Measurements from ENCODE around the gene CORO2B. TPM values are rescaled to one million over a fixed set of nuclear protein-coding genes. Genes with fewer than 3 reads are reported as not detected.
A peak's percentile ranks its signal among the peaks of the same experiment; 100 is the strongest.

The CORO2B gene
- polyA plus RNA-seq, 3 donors from 2014 or later: not detected

DNA sequence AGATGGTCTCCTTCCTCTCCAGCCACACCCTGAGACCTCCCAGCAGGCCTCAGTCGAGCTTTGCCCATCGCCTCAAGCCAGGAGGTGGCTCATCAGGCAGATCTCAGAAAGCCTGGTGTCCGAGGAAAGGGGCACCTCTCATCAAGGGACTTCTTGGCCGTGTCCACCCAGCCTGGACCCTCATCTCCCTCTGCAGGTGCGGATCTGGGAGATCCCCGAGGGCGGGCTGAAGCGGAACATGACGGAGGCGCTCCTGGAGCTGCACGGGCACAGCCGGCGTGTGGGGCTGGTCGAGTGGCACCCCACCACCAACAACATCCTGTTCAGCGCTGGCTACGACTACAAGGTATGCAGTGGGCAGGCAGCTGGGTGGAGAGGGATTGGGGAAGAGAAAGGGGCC is 131.7 kb downstream of the CORO2B start:
- Mint-ChIP-seq H3K4me1 (no peaks in the 10 kb centered on the region), H3K4me3 (no peak overlapping the region), H3K9me3 (no peaks in the 10 kb centered on the region), H3K27ac (no peak overlapping the region), H3K27me3 (ENCODE audit: low read depth in 3 of 3) (peaks cover 2 to 5% (median 2%) of the 10 kb centered on the region in 3 donors), H3K36me3 (no peaks in the 10 kb centered on the region)
- no peak for DNase-seq

DNA sequence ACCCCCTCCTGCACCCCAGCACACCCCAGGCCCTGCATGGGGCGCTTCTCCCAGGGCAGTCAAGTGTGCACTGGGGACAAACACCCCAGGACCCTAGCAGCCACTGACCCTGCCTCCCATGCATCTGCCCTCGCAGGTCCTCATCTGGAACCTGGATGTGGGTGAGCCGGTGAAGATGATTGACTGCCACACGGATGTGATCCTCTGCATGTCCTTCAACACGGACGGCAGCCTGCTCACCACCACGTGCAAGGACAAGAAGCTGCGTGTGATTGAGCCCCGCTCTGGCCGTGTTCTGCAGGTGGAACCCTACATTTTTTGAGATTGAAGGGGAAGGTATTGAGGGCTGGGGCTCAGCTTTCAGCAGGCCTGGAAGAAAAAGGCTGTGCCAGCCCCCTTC is 132.6 kb downstream of the CORO2B start:
- no peaks in the 10 kb centered on the region for H3K4me1 Mint-ChIP-seq
- no peaks in the 10 kb centered on the region for H3K36me3 Mint-ChIP-seq
- H3K9me3 Mint-ChIP-seq: no peaks in the 10 kb centered on the region
- H3K27ac Mint-ChIP-seq: no peak overlapping the region
- H3K4me3 Mint-ChIP-seq: no peak overlapping the region
- DNase-seq: no peak
- H3K27me3 Mint-ChIP-seq (ENCODE audit: low read depth in 3 of 3): peaks cover 0 to 5% (median 2%) of the 10 kb centered on the region in 3 donors

DNA sequence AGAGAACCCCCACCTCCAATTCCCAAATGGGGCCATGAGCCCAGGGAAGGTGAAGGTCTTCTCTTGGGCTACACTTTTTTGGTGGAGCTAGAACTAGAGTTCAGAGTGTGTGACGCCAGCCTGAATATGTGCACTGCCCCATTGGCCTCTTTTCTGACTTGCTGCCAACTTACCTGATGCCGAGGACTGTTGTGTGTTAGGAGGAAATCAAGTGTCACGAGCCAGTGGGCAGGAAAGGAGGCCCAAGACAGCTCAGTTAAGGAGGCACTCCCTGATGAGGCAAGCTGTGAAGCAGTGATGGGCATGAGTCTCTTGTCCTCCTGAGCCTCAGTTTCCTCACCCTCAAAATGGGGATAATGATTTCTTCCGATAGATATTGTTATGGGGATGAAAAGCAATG is 134.1 kb downstream of the CORO2B start:
- no peak overlapping the region for H3K27ac Mint-ChIP-seq
- no peak for DNase-seq
- H3K4me1 Mint-ChIP-seq: no peaks in the 10 kb centered on the region
- no peaks in the 10 kb centered on the region for H3K36me3 Mint-ChIP-seq
- H3K4me3 Mint-ChIP-seq: no peak overlapping the region
- H3K9me3 Mint-ChIP-seq: no peaks in the 10 kb centered on the region
- peaks cover 3 to 5% (median 4%) of the 10 kb centered on the region in 3 donors for H3K27me3 Mint-ChIP-seq (ENCODE audit: low read depth in 3 of 3)

DNA sequence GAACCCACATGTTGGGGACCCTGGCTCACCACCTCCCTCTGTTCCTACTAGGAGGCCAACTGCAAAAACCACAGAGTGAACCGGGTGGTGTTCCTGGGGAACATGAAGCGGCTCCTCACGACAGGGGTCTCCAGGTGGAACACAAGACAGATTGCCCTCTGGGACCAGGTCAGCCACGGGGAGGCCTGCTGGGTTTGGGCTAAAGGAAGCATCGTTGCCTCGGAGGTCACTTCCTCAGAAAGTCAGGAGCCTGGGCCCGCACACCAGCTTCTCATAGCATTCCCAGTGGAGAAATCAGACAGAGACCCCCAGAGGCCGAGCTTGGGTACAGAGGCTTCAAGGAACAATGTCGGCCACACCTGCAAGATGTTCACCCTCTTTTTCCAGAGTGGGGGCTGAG is 135.1 kb downstream of the CORO2B start:
- no peaks in the 10 kb centered on the region for H3K4me1 Mint-ChIP-seq
- peaks cover 3 to 6% (median 4%) of the 10 kb centered on the region in 3 donors for H3K27me3 Mint-ChIP-seq (ENCODE audit: low read depth in 3 of 3)
- DNase-seq: no peak
- H3K27ac Mint-ChIP-seq: no peak overlapping the region
- no peaks in the 10 kb centered on the region for H3K36me3 Mint-ChIP-seq
- H3K9me3 Mint-ChIP-seq: no peaks in the 10 kb centered on the region
- H3K4me3 Mint-ChIP-seq: no peak overlapping the region

DNA sequence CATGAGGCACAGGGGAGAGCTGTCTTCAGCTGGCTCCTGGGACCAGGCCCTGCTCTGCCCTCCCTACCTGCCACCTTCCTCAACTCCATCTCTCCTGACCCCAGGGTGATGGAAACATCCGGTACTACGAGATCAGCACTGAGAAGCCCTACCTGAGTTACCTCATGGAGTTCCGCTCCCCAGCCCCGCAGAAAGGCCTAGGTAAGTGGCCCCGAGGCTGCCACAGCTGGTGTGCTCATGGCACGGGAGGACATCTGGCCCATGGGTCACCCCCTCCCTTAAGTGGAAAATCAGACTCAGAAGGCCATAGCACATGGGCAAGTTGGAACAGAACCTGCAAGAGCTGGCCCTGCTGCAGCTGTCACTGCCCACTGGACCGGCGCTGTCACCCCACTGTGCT is 136.3 kb downstream of the CORO2B start:
- Mint-ChIP-seq H3K4me1 (no peaks in the 10 kb centered on the region), H3K27ac (no peak overlapping the region), H3K4me3 (no peak overlapping the region), H3K9me3 (no peaks in the 10 kb centered on the region), H3K27me3 (ENCODE audit: low read depth in 3 of 3) (peaks cover 3 to 4% (median 3%) of the 10 kb centered on the region in 3 donors), H3K36me3 (no peaks in the 10 kb centered on the region)
- no peak for DNase-seq

DNA sequence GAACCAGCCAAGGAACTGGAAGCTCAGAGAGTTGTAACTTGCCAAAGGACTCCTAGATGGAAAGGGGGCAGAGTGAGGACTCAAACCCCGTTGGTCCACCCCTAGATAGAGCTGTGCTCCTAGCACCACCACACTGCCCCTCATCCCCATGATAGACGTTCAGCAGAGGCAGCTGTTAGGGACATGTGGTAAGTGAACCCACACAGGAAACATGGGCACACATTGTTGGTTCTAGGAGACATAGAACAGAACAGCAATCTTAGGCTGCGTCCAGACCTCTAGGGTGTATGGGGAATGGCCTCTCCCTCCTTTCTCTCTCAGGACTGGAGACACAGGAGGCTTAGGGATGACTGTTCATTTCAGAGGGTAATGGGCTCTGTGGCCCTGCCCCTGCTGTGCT is 139.2 kb downstream of the CORO2B start:
- DNase-seq: no peak
- Mint-ChIP-seq H3K9me3 (peaks cover 0 to 2% (median 0%) of the 10 kb centered on the region in 6 donors), H3K4me3 (no peak overlapping the region), H3K27me3 (ENCODE audit: low read depth in 3 of 3) (peaks cover 3 to 4% (median 3%) of the 10 kb centered on the region in 3 donors), H3K4me1 (no peaks in the 10 kb centered on the region), H3K27ac (no peak overlapping the region), H3K36me3 (no peaks in the 10 kb centered on the region)

DNA sequence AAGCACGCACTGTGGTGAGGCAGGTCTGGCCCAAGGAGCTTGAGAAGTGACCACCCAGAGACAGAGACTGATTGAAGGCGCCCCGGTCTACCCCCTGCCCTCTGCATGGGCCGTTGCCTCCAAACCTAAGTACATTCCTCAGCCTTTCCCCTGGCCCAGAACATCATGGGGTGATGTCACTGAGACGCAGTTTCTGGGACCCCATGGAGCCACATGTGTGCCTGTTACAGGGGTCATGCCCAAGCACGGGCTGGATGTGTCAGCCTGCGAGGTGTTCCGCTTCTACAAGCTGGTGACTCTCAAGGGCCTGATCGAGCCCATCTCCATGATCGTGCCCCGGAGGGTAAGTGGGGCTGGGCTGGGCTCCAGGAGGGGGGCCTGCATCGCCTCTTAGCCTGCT is 139.7 kb downstream of the CORO2B start:
- Mint-ChIP-seq H3K36me3 (no peaks in the 10 kb centered on the region), H3K27me3 (ENCODE audit: low read depth in 3 of 3) (peaks cover 3 to 4% (median 3%) of the 10 kb centered on the region in 3 donors), H3K4me1 (no peaks in the 10 kb centered on the region), H3K4me3 (no peak overlapping the region), H3K9me3 (peaks cover 0 to 2% (median 0%) of the 10 kb centered on the region in 6 donors), H3K27ac (no peak overlapping the region)
- DNase-seq: no peak

DNA sequence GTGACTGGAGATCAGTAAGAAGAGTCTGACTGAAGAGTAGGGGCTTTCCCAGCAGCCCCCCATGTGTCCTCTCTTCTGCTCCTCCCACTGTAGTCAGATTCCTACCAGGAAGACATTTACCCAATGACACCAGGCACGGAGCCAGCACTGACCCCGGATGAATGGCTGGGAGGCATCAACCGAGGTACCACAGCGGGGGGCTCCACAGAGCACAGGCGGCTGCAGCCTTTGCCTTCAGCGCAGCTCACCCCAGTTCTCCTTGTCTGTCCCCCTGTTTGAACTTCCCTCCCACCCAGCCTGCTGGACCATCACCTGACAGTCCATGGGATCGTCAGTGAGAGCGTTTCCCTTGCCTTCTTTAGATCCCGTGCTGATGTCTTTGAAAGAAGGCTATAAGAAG is 140.3 kb downstream of the CORO2B start:
- Mint-ChIP-seq H3K27ac (no peak overlapping the region), H3K36me3 (no peaks in the 10 kb centered on the region)
- no peak for DNase-seq

DNA sequence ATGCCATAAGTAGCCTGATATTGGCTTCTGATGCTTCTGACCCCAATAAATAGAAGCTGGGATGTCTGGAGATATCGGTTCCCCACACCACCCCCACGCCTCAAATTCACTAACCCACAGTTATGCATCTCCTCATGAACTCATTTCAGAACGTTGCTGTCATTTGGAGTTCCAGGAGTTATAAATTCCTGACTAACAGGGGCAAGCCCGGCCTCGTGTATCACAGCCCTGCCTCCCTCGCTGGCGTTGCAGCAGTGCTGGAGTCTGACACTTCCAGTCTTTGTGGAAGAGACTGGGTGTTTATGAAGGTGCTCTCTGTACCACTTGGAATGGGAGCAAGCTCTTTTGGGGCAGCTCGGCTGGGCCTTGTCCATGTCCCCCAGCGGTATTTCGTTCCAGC is 140.9 kb downstream of the CORO2B start:
- no peaks in the 10 kb centered on the region for H3K36me3 Mint-ChIP-seq
- peaks cover 0 to 2% (median 0%) of the 10 kb centered on the region in 6 donors for H3K9me3 Mint-ChIP-seq
- H3K4me1 Mint-ChIP-seq: no peaks in the 10 kb centered on the region
- no peak overlapping the region for H3K27ac Mint-ChIP-seq
- no peak overlapping the region for H3K4me3 Mint-ChIP-seq
- H3K27me3 Mint-ChIP-seq (ENCODE audit: low read depth in 3 of 3): peaks cover 3 to 4% (median 3%) of the 10 kb centered on the region in 3 donors
- no peak for DNase-seq

More for the DNA sequence above, 140.3 kb downstream of the CORO2B start:
- H3K4me1 Mint-ChIP-seq: no peaks in the 10 kb centered on the region
- H3K4me3 Mint-ChIP-seq: no peak overlapping the region
- peaks cover 3 to 4% (median 3%) of the 10 kb centered on the region in 3 donors for H3K27me3 Mint-ChIP-seq (ENCODE audit: low read depth in 3 of 3)
- H3K9me3 Mint-ChIP-seq: peaks cover 0 to 2% (median 0%) of the 10 kb centered on the region in 6 donors

DNA sequence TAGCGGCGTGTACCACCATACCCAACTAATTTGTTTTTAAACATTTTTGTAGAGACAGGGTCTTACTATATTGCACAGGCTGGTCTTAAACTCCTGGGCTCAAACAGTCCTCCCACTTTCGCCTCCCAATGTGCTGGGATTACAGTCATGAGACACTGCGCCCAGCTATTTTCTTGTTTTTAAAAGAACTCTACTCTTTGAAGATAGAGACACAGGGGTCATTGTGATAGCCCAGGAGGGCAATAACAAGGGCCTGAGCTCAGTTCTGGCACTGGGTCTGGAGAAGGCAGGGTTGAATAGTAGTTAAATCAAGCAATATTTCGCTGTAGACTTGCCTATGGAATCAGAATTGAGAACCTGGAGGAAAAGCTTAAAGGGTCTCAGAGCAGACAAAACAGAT is 143.1 kb downstream of the CORO2B start:
- Mint-ChIP-seq H3K27ac (no peak overlapping the region), H3K9me3 (peaks cover 0 to 2% (median 0%) of the 10 kb centered on the region in 6 donors), H3K4me3 (no peak overlapping the region), H3K27me3 (ENCODE audit: low read depth in 3 of 3) (peaks cover 3 to 4% (median 3%) of the 10 kb centered on the region in 3 donors), H3K36me3 (no peaks in the 10 kb centered on the region), H3K4me1 (no peaks in the 10 kb centered on the region)
- DNase-seq: no peak

DNA sequence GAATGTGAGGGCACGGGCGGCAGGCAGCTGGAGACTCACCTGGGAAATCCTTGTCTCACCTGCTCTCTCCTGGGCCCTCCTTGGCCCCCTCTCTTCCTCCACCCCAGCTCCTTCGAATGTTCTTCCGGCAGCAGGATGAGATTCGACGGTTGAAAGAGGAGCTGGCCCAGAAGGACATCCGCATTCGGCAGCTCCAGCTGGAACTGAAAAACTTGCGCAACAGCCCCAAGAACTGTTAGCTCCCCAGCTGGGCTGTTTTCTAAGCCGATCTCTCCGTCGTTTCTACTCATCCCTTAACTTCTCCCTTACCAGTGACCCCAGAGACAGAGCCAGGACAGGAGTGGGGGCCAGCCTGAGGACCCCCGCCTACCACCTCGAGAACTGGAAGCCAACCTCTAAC is 146.9 kb downstream of the CORO2B start:
- Mint-ChIP-seq H3K36me3 (no peaks in the 10 kb centered on the region), H3K27me3 (ENCODE audit: low read depth in 3 of 3) (peaks cover 0 to 1% (median 0%) of the 10 kb centered on the region in 3 donors), H3K27ac (peak overlapping the region in 1 of 6 donors; percentile 59), H3K4me3 (no peak overlapping the region), H3K9me3 (peaks cover 0 to 2% (median 0%) of the 10 kb centered on the region in 6 donors), H3K4me1 (no peaks in the 10 kb centered on the region)
- no peak for DNase-seq

DNA sequence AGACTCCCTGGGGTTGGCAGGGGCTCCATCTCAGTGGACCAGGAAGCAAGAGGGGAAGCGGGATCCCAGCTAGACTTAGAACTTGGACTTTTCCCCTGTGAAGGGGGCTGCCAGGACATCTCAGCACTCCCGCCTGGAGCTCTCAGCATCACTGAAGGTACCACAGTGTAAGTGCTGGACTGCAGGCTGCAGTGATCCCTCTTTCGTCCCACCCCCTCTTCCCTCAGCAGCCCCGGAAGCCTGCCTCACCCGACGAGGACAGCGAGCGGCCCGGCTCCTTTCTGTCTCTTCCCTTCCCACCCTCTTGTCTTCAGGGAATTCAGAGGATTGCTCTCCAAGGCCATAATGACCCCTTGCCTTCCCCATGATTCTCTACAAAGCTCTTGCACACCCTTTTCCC is 147.5 kb downstream of the CORO2B start:
- Mint-ChIP-seq H3K36me3 (no peaks in the 10 kb centered on the region), H3K9me3 (no peaks in the 10 kb centered on the region), H3K4me3 (no peak overlapping the region), H3K4me1 (no peaks in the 10 kb centered on the region), H3K27ac (no peak overlapping the region), H3K27me3 (ENCODE audit: low read depth in 3 of 3) (no peaks in the 10 kb centered on the region)
- DNase-seq: no peak

DNA sequence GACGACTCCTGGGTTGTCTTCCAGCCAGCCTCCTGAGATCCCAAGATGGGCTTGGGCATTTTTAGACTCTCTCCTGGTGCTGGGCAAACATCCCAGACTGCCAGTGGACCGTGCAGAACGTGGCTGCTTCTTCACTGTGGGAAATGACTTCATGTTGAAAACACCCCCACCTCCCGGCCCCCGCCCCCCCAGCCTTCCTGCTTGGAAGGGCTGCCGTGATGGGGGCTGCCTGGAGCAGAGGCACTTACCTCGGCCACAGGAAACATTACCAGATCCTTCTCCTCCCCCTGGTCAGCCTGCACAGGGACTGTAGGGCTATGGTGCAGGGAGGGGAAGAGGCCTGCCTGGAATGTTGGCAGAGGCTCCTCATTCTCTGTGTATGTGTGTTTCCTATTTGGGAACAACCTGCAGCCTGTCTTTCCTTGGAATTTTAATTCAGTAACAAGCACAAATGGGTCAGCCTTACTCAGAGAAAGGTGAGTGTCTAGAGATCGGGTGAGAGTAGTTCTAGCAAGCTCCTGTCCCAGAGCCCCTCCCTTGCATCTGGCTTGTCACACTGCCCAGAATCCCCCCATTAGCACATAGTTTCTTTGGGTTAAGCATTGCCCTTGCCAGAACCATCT is 151.1 kb downstream of the CORO2B start:
- Mint-ChIP-seq H3K4me3 (no peak overlapping the region), H3K4me1 (peaks cover 3 to 7% of the 10 kb centered on the region in 2 donors), H3K9me3 (no peaks in the 10 kb centered on the region), H3K36me3 (no peaks in the 10 kb centered on the region), H3K27ac (no peak overlapping the region), H3K27me3 (ENCODE audit: low read depth in 3 of 3) (no peaks in the 10 kb centered on the region)
- no peak for DNase-seq

DNA sequence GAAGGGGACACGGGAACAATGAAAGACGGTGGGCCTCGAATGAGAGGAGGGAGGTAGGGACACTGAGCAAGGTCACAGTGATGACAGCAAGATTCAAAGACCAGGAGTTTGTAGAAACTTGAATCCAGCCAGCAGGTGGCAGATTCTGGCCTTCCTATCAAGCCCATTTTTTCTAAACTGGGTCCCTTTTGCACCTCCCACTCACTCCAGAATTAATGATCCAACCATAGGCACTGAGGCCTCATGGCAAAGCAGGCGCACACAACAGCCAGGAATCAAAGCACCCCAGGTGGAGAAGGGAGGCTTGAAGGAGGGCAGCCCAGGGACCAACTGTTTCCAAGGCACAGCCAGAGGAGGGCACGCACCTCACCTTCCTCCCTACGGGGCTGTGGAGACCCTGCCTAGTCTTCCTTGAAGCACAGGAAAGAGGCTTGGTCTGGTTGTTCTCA is 151.7 kb downstream of the CORO2B start:
- no peak overlapping the region for H3K27ac Mint-ChIP-seq
- peak; percentile 18 to 33 (median 31) for DNase-seq
- H3K36me3 Mint-ChIP-seq: no peaks in the 10 kb centered on the region
- no peak overlapping the region for H3K4me3 Mint-ChIP-seq
- no peaks in the 10 kb centered on the region for H3K27me3 Mint-ChIP-seq (ENCODE audit: low read depth in 3 of 3)
- peaks cover 3 to 7% of the 10 kb centered on the region in 2 donors for H3K4me1 Mint-ChIP-seq
- H3K9me3 Mint-ChIP-seq: no peaks in the 10 kb centered on the region

All from immature natural killer cell (primary cell).